GM12875 (cell line): ENCODE measurements around the gene PDE4D.
"Not testable (repeated sequence)": the region's sequence is repeated elsewhere in the genome, so short reads cannot be mapped to it uniquely, and the experiment has no call there.

Source experiments
- H3K4me3 ChIP-seq: one replicate; pipeline ENCODE4 v1.5.1; 2011; ENCODE audit warnings: low read depth, low read length, control low read depth
- TF ChIP-seq, protein P1 (sequence below): IDR thresholded peaks from 2 replicates; pipeline ENCODE4 v1.5.1; 2011; ENCODE audit warnings: low read depth, mild to moderate bottlenecking, control low read depth, inconsistent platforms, low read length, moderate library complexity, borderline replicate concordance; ENCODE audit not compliant: insufficient read depth

PDE4D gene

DNA sequence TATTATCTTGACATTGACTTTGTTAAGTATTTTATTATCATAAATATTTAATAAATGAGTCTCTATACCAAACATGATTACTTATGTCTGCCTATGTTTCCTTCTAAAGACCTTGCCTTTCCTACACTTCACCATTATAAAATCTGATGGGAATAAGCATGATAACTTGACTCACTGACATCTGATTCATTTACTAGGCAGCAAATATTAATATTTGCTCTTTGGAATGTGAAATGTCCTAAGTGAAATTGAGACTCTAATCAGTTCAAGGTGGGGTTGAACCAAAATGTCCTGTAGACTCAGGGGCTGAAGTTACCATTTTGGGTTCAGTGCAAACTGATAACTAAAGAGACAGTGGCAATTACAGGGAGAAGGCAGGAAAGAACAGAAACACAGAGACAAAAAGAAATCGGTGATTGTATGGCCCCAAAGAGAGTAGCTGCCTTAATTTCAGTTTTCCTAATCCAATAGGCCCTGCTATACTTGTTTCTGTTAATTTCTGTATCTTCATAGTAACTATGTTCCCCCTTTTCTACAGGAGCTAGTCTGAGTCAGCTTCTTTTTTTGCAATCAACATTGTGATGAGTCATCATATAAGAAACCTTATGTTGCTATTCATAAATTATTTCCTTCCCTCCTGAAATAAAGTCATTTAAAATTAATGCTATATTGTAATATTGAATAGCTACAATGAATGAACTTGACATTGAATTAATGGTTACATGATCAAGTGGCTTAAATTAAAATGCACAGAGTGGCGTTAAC, 296.8 kb downstream of the PDE4D start:
- H3K4me3 ChIP-seq: no peak overlapping the region
- TF ChIP-seq, protein P1, sequence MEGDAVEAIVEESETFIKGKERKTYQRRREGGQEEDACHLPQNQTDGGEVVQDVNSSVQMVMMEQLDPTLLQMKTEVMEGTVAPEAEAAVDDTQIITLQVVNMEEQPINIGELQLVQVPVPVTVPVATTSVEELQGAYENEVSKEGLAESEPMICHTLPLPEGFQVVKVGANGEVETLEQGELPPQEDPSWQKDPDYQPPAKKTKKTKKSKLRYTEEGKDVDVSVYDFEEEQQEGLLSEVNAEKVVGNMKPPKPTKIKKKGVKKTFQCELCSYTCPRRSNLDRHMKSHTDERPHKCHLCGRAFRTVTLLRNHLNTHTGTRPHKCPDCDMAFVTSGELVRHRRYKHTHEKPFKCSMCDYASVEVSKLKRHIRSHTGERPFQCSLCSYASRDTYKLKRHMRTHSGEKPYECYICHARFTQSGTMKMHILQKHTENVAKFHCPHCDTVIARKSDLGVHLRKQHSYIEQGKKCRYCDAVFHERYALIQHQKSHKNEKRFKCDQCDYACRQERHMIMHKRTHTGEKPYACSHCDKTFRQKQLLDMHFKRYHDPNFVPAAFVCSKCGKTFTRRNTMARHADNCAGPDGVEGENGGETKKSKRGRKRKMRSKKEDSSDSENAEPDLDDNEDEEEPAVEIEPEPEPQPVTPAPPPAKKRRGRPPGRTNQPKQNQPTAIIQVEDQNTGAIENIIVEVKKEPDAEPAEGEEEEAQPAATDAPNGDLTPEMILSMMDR: no peak

DNA sequence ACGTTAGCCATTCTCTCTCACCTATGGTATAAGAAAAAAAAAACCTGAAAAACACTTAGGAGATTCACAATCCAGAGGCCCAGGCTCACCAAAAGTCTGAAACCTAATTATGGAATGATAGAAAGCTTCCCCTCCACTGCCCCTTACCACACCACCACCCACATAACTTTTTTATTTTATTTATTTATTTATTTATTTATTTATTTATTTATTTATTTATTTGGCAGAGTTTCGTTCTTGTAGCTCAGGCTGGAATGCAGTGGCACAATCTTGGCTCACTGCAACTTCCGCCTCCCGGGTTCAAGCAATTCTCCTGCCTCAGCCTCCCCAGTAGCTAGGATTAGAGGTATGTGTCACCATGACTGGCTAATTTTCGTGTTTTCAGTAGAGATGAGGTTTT, 299.4 kb downstream of the PDE4D start:
- not testable (repeated sequence) for H3K4me3 ChIP-seq

DNA sequence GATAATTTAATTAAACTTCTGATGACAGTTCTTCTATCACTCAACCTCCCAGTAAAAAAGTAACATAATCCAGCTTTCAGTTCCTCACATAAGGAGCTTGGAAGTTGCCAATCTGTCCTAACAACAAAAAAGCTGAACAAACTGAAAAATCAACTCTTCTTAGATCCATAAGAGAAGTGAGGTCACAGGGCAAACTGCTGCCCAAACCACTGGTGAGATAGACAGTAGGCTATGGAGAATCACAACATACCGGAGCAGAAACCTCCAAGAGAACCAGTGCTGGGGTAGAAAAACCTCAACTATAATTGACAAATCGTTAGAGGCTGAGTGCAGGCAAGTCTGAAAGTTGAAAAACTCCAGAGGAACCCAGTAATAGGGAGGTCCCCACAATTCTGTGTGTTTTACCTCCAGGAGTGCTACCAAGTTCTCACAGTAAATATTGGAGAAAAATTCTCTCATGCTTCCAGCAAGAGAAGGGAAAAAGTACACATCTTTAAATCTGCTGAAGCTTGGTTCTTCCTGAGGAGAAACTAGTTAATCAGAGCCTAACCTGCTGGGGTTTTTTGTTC, 300.0 kb downstream of the PDE4D start:
- TF ChIP-seq, protein P1: no peak
- H3K4me3 ChIP-seq: no peak overlapping the region

DNA sequence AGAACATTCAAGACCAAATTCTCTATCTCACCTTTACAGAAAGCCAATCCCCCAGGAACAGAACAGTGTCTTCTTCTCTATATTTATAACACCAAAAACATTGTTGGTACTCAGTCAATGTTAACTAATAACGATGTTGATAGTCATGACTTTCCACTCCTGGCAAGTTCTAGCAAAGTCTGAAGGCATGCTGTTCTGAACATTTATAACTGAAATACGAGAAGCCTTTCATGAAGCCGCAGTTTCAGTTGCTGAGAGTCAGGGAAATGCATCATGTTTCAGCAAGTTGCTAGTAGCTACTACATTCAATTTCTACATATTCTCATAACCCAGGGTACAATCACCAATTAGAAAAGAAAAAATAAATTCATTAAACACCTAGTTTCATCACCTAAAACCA, 301.4 kb downstream of the PDE4D start:
- TF ChIP-seq, protein P1: no peak
- H3K4me3 ChIP-seq: no peak overlapping the region

DNA sequence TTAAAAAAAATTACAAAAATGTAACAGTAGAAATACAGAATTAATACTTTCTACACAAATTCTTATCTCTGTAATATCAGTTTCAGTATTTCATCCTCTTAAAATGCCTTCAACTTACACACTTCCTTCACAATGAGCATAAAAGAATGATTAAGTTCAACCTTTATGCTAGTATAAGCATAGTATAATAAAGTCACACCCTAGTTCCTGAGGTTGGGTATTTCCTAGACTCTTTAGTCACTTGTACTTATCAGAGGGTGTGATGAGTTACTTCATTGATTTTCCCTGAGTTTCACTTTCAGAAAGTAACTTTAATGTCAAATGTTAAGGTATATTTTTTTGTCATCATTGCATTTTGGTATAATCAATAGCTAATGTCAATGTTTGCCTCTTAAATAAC, 302.4 kb downstream of the PDE4D start:
- no peak overlapping the region for H3K4me3 ChIP-seq
- TF ChIP-seq, protein P1: no peak

DNA sequence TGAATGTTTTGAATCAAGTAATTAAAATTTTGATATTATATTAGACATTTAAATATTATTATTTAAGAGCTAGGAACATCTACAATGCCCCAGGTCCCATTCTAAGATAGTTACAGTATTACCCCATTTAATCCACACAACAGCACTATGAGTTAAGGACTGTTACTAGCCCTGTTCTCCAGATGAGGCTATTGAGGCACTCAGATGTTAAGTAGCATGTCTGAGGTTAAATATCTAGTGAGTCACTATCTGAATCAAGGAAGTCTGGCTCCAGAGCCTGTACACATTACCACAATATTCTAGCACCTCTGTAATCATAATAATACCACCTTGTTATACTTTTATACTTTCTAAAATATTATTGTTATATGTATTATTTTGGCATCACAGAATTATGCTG, 304.6 kb downstream of the PDE4D start:
- H3K4me3 ChIP-seq: no peak overlapping the region
- TF ChIP-seq, protein P1: no peak

DNA sequence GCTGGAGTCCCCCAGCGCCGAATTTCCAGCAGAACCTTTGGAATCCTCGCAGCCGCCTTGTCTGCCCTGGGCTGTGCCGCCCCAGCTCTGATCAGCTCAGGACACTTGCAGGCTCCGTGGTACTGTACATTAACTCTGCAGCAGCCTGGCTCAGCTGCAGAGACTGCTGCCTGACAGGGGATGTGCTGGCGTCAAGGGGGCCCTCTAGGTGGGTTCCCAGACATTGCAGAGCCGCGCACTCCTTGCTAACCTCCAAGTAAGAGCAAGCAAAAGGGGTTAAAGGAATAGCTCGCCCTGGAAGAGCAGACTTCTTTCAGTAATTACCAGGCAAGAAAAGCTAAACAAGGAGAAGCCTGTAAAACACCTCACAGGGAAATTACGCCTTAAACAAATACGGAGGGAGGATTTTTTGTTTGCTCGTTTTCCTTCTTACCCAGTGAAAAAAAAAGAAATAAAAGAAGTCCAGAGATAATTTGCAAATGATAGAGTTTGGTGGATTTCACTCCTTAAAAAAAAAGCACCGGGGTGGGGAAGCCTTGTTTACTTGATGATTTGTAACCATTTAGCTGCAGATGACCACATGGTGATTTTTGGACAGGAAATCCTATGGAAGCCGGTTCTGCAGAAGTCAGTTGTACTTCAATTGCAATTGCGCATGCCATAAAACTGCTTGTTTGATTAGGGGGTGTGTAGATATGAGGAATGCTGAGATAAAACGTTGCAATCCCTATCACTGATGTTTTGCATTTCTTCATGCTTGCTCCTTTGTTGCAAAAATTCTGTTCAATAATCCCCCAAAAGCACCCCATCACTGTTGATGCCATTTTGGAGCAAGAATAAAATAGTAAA, 305.8 kb downstream of the PDE4D start:
- no peak overlapping the region for H3K4me3 ChIP-seq
- TF ChIP-seq, protein P1: no peak
